HFF-Myc (cell line): ENCODE measurements around the gene ENOX1.

ENCODE experiments used
- DNase-seq: peaks from one replicate; pipeline ENCODE4 v3.0.0-alpha.2; 2011; ENCODE audit warnings: low read depth; ENCODE audit errors: extremely low read depth
- H3K4me3 ChIP-seq: replicated peaks from 2 replicates; pipeline ENCODE4 v1.5.1; 2011; ENCODE audit warnings: low read depth, mild to moderate bottlenecking, control low read depth, low read length
- CTCF ChIP-seq: IDR thresholded peaks from 2 replicates; pipeline ENCODE4 v1.5.1; 2012; ENCODE audit warnings: mild to moderate bottlenecking, low read depth, low read length, control low read depth; ENCODE audit errors: missing control alignments

Gene ENOX1

GRCh38 chr13:43648733-43649132 is 138.0 kb downstream of the ENOX1 start:
- no peak for DNase-seq
- no peak overlapping the region for H3K4me3 ChIP-seq
- no peak for TF ChIP-seq CTCF

GRCh38 chr13:43647471-43647870 is 139.3 kb downstream of the ENOX1 start:
- DNase-seq, result no peak
- TF ChIP-seq CTCF, result no peak
- no peak overlapping the region for H3K4me3 ChIP-seq

GRCh38 chr13:43640476-43640875 is 146.3 kb downstream of the ENOX1 start:
- no peak for TF ChIP-seq CTCF
- no peak for DNase-seq
- H3K4me3 ChIP-seq, result no peak overlapping the region

GRCh38 chr13:43631106-43631505 is 155.7 kb downstream of the ENOX1 start:
- no peak overlapping the region for H3K4me3 ChIP-seq
- DNase-seq, result no peak
- TF ChIP-seq CTCF, result no peak

GRCh38 chr13:43629691-43630480 is 156.9 kb downstream of the ENOX1 start:
- no peak for DNase-seq
- H3K4me3 ChIP-seq, result no peak overlapping the region
- TF ChIP-seq CTCF, result no peak

GRCh38 chr13:43626994-43627393 is 159.8 kb downstream of the ENOX1 start:
- no peak overlapping the region for H3K4me3 ChIP-seq
- no peak for DNase-seq
- TF ChIP-seq CTCF, result no peak

- no peak for DNase-seq
- H3K4me3 ChIP-seq, result no peak overlapping the region
- TF ChIP-seq CTCF, result no peak
Measured at GRCh38 chr13:43614063-43614462, 172.7 kb downstream of the ENOX1 start.
